K562 (cell line): ENCODE data around the gene AIPL1. TPM values are rescaled to one million over a fixed set of nuclear protein-coding genes. Genes with fewer than 3 reads are reported as not detected.

ENCODE experiments used
- ATAC-seq: fragments of 200-7000 bp; cut with Tn5 transposase; 3 replicates; pipeline ENCODE4 v1.9.1; 2020; ENCODE audit warnings: moderate library complexity
- BruUV-seq: library from RNA; stranded (reverse); fragments of 400-500 nt; replicated peaks from 2 replicates; lab custom pipeline; 2021; lab: Mats Ljungman, UMichigan
- CTCF ChIA-PET: fragments of 300-600 bp; formaldehyde crosslinking; extraction: SDS; loops from one replicate; lab custom pipeline; 2021; ENCODE audit warnings: low intra/inter-chr PET ratio; lab: Yijun Ruan, JAX
- POLR2A ChIA-PET: fragments of 300-600, 350-650 bp; sonication (Branson Sonifier 250); formaldehyde crosslinking; extraction: SDS; loops from one replicate; lab custom pipeline; 2021; ENCODE audit warnings: antibody characterized with exemption, inconsistent platforms; lab: Yijun Ruan, JAX
- DNase-seq, 4 experiments: peaks; one replicate each; pipeline versions ENCODE4 v3.0.0 to v3.0.0-alpha.2; 2011 to 2018; ENCODE audit warnings: low spot score in 3 of 4, mixed read lengths in 3 of 4; ENCODE audit errors: extremely low read depth in 1 of 4
- FAIRE-seq: peaks from 2 replicates; lab custom pipeline; 2011; peaks lifted over from hg19 to GRCh38; lab: Jason Lieb, UNC
- H2AFZ ChIP-seq: 2 replicates; pipeline ENCODE4 v1.6.0; 2011; ENCODE audit warnings: low read depth, low read length, control low read depth, inconsistent platforms
- H3K27ac ChIP-seq: fragments of 200-600 bp; 3 replicates; pipeline ENCODE4 v1.8.0; 2011; ENCODE audit warnings: low read depth, mild to moderate bottlenecking, control low read depth, inconsistent platforms, low read length, moderate library complexity, mixed read lengths; ENCODE audit errors: extremely low read depth
- H3K27me3 ChIP-seq, 2 experiments: fragments of 300-600 bp in 1 of 2; 2 replicates in 1 of 2; 3 replicates in 1 of 2; pipeline versions ENCODE4 v1.6.0 to v1.8.0; 2011; ENCODE audit warnings: inconsistent platforms in 2 of 2, low read length in 2 of 2, mild to moderate bottlenecking in 1 of 2, mixed read lengths in 1 of 2, moderate library complexity in 1 of 2; ENCODE audit not compliant: control insufficient read depth in 2 of 2, insufficient read depth in 2 of 2
- H3K36me3 ChIP-seq: fragments of 300-600 bp; 3 replicates; pipeline ENCODE4 v1.8.0; 2011; ENCODE audit warnings: mild to moderate bottlenecking, low read length, inconsistent platforms; ENCODE audit not compliant: control insufficient read depth, insufficient read depth
- H3K4me1 ChIP-seq, 2 experiments: fragments of 200-600 bp in 1 of 2; replicated peaks in 1 of 2; 2 replicates in 1 of 2; 3 replicates in 1 of 2; pipeline versions ENCODE4 v1.5.1 to v1.8.0; 2011; ENCODE audit warnings: inconsistent platforms in 2 of 2, low read length in 2 of 2, mild to moderate bottlenecking in 1 of 2, mixed read lengths in 1 of 2, moderate library complexity in 1 of 2; ENCODE audit not compliant: control insufficient read depth in 2 of 2, insufficient read depth in 2 of 2
- H3K4me2 ChIP-seq: 2 replicates; pipeline ENCODE4 v1.6.1; 2011; ENCODE audit warnings: low read length, control low read depth, inconsistent platforms, mixed read lengths; ENCODE audit not compliant: insufficient read depth
- H3K4me3 ChIP-seq: fragments of 200-600 bp; sonication (generic), shearing (Covaris generic); 2 replicates; pipeline ENCODE4 v1.5.1; 2016; ENCODE audit warnings: control low read depth, inconsistent platforms
- H3K79me2 ChIP-seq: fragments of 200-600 bp; 3 replicates; pipeline ENCODE4 v1.8.0; 2011; ENCODE audit warnings: low read length, inconsistent platforms; ENCODE audit not compliant: control insufficient read depth, insufficient read depth
- H3K9ac ChIP-seq, 2 experiments: 2 replicates each; pipeline versions ENCODE4 v1.6.0 to v1.6.1; 2011; ENCODE audit warnings: low read depth in 2 of 2, low read length in 2 of 2, control low read depth in 1 of 2, inconsistent platforms in 1 of 2, mild to moderate bottlenecking in 1 of 2, mixed read lengths in 1 of 2; ENCODE audit not compliant: insufficient read depth in 1 of 2
- H3K9me1 ChIP-seq: one replicate; pipeline ENCODE4 v1.6.0; 2011; ENCODE audit warnings: inconsistent platforms, mild to moderate bottlenecking, low read length, moderate library complexity; ENCODE audit not compliant: control insufficient read depth, insufficient read depth
- H3K9me3 ChIP-seq: replicated peaks from 2 replicates; pipeline ENCODE4 v1.5.1; 2011; ENCODE audit warnings: low read depth, low read length, inconsistent platforms; ENCODE audit not compliant: control insufficient read depth, insufficient read depth
- H4K20me1 ChIP-seq: replicated peaks from 2 replicates; pipeline ENCODE4 v1.6.1; 2011; ENCODE audit warnings: low read length, inconsistent platforms, mixed read lengths; ENCODE audit not compliant: control insufficient read depth, insufficient read depth
- ERF ChIP-seq: fragments of 450-650 bp; formaldehyde crosslinking; IDR thresholded peaks from 2 replicates; pipeline ENCODE4 v1.4.0; 2020; ENCODE audit warnings: mild to moderate bottlenecking, mixed read lengths
- ETV5 ChIP-seq: sonication (generic); formaldehyde crosslinking; IDR thresholded peaks from 2 replicates; pipeline ENCODE4 v1.4.0; 2020; ENCODE audit warnings: low read depth, mild to moderate bottlenecking, missing genetic modification reagents
- FOSL1 ChIP-seq: fragments of 200-800 bp; sonication (Bioruptor generic); conservative IDR thresholded peaks from 2 replicates; pipeline ENCODE4 v1.6.1; 2016; ENCODE audit warnings: missing genetic modification characterization, missing compliant biosample characterization
- GABPA ChIP-seq: fragments of 200-800 bp; sonication (Bioruptor generic); conservative IDR thresholded peaks from 2 replicates; pipeline ENCODE4 v1.6.1; 2016; ENCODE audit warnings: low read depth, missing genetic modification characterization, missing compliant biosample characterization
- HNRNPH1 ChIP-seq: fragments of 200-400 bp; formaldehyde crosslinking; optimal IDR thresholded peaks from 2 replicates; pipeline ENCODE3; 2017; ENCODE audit warnings: low read depth, mild to moderate bottlenecking, low read length, moderate library complexity
- KAT7 ChIP-seq: sonication (generic); formaldehyde crosslinking; IDR thresholded peaks from 2 replicates; pipeline ENCODE4 v1.8.0; 2022; ENCODE audit warnings: missing genetic modification reagents, mild to moderate bottlenecking, borderline replicate concordance
- L3MBTL2 ChIP-seq: fragments of 450-650 bp; IDR thresholded peaks from 2 replicates; pipeline ENCODE4 v1.6.1; 2016; ENCODE audit warnings: mild to moderate bottlenecking, moderate library complexity
- LCOR ChIP-seq: sonication (generic); formaldehyde crosslinking; IDR thresholded peaks from 2 replicates; pipeline ENCODE4 v1.8.0; 2022; ENCODE audit warnings: mild to moderate bottlenecking, missing genetic modification reagents
- PTTG1 ChIP-seq: fragments of 450-650 bp; IDR thresholded peaks from 2 replicates; pipeline ENCODE4 v1.6.1; 2016; ENCODE audit warnings: low read depth, mild to moderate bottlenecking, missing genetic modification characterization, missing compliant biosample characterization
- SIX5 ChIP-seq, 2 experiments: IDR thresholded peaks; 2 replicates each; pipeline ENCODE4 v1.6.1; 2011; ENCODE audit warnings: low read length in 2 of 2, borderline replicate concordance in 1 of 2, low read depth in 1 of 2, mild to moderate bottlenecking in 1 of 2, moderate library complexity in 1 of 2; ENCODE audit not compliant: insufficient read depth in 1 of 2
- SMARCA4 ChIP-seq: fragments of 450-650 bp; IDR thresholded peaks from 2 replicates; pipeline ENCODE4 v1.6.1; 2016
- SREBF2 ChIP-seq: sonication (generic); formaldehyde crosslinking; IDR thresholded peaks from 2 replicates; pipeline ENCODE4 v1.4.0; 2020; ENCODE audit warnings: mild to moderate bottlenecking, missing genetic modification reagents
- WHSC1 ChIP-seq: IDR thresholded peaks from one replicate; pipeline ENCODE4 v1.6.1; 2012; ENCODE audit warnings: low read length, control low read depth, inconsistent platforms
- ZNF239 ChIP-seq: fragments of 250-450 bp; sonication (Bioruptor Pico); IDR thresholded peaks from 2 replicates; pipeline ENCODE4 v1.4.0; 2020; ENCODE audit warnings: mild to moderate bottlenecking
- ZNF354B ChIP-seq: fragments of 250-450 bp; sonication (Bioruptor Pico); IDR thresholded peaks from 2 replicates; pipeline ENCODE4 v1.4.0; 2020
- ZNF77 ChIP-seq: fragments of 250-450 bp; sonication (Bioruptor Pico); IDR thresholded peaks from 2 replicates; pipeline ENCODE4 v1.5.0; 2020
- WGBS: fragments of 100-300 bp; shearing (Covaris generic); methylation state at CpG from one replicate; pipeline ENCODE4 v1.1.6; 2016; ENCODE audit warnings: low coverage, mixed read lengths; ENCODE audit not compliant: insufficient coverage; ENCODE audit errors: missing lambda C conversion rate; 5-methylcytosine and 5-hydroxymethylcytosine counted together
- in situ Hi-C: fragments of 300-500 bp; cut with MboI; formaldehyde crosslinking; loops from 4 replicates; pipeline ENCODE4 v1.15.0; 2018; ENCODE audit warnings: inconsistent platforms, mixed read lengths
- intact Hi-C: fragments of 100-400 bp; cut with micrococcal nuclease; formaldehyde crosslinking; loops from 2 replicates; pipeline ENCODE4 v1.14.2; 2022
- polyA plus RNA-seq, 8 experiments: library from polyadenylated mRNA; depleted of rRNA in 4 of 8; stranded (reverse) in 5 of 8; unstranded in 3 of 8; fragments of >200 nt; fragmentation: Nextera tagmentation in 2 of 8; fragmentation: Illumina TruSeq in 1 of 8; extraction: Ambion mirVana in 2 of 8; extraction: Trizol in 1 of 8; gene quantifications; 2 replicates each; pipeline versions ENCODE4 v1.2.1 to v1.2.3, GENCODE V29; 2011 to 2014; ENCODE audit warnings: inconsistent platforms in 1 of 8, missing spikeins in 1 of 8
- total RNA-seq, 7 experiments: library from RNA; depleted of rRNA in 6 of 7; stranded (reverse); fragments of >200 nt in 6 of 7; fragmentation: Illumina TruSeq in 2 of 7; extraction: Trizol in 2 of 7; gene quantifications; 2 replicates each; pipeline versions ENCODE4 v1.2.1 to v1.2.3, GENCODE V29; 2011 to 2021; ENCODE audit warnings: low replicate concordance in 1 of 7

AIPL1 gene
- total and polyA plus RNA-seq, 9 of the 15 experiments (the other 6 are each of a cell fraction or from before 2014, with no cell fraction given): not detected

DNA sequence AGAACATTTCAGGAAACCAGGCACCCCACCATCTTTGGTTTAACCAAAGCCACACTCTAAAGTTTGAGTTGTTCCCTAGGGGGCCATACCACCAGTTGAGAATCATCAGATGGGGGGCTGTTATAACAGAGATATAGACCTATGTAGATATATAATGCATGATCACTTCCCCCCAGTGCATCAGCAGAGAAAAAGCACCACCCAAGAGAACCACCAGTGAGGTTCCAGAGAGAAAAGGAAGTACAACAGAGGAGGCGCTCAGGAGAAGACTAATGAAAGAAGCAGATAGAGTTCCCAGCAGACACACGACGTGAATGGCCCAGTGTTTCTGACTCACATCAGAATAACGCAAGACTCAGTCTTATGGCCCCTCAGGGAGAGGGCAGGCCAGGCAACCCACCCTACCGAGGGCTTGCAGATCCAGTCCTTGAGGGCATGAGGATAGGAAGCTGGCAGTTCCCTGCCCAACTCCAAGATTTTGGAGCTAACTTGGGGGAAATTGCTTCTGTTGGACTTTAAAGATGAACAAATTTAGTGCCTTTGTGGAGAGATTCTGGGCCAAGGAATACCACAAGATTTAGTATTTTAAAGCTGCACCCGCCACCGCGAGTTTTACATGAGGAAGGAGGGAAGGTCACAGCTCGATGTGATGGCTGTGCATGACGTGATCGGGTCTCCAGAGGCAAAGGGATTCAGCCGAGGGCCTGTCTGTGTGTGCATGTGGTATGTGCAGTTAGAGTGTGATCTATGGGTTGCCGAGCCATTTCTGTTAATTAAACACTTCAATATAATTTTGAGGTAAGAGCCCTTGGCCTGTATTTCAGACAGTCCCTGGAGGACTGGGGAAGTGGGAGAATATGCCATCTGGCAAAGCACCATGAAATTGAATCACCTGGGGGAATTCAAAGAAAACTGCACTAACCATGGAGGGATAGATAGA lies 53.1 kb downstream of the AIPL1 start:
- H3K4me1 ChIP-seq: no peaks in the 10 kb centered on the region
- H3K9me3 ChIP-seq: no peaks in the 10 kb centered on the region
- DNase-seq: no peak
- 0% methylated on average over 11 of the region's 13 CpGs for WGBS
- no peak for FAIRE-seq
- no peaks in the 10 kb centered on the region for H3K36me3 ChIP-seq
- no peak overlapping the region for H3K4me3 ChIP-seq
- BruUV-seq: no TSS peak
- H3K9ac ChIP-seq: no peak overlapping the region
- no peak for TF ChIP-seq HNRNPH1
- no peak for TF ChIP-seq PTTG1
- no peak for TF ChIP-seq LCOR (CRISPR knock-in tag)
- TF ChIP-seq GABPA: no peak
- no peak for TF ChIP-seq ZNF239 (CRISPR knock-in tag)
- TF ChIP-seq ETV5 (CRISPR knock-in tag): no peak
- TF ChIP-seq SIX5 (IDR thresholded peaks at IDR 0.05; ENCODE audit: borderline replicate concordance in 1 of 2, insufficient read depth in 1 of 2, low read depth in 1 of 2, low read length in 2 of 2): no peak
- no peak for TF ChIP-seq WHSC1
- no peak for TF ChIP-seq KAT7 (CRISPR knock-in tag)
- no peak for TF ChIP-seq SREBF2 (CRISPR knock-in tag)
- TF ChIP-seq SMARCA4: no peak
- TF ChIP-seq L3MBTL2: no peak
- TF ChIP-seq ZNF354B: no peak
- TF ChIP-seq FOSL1: no peak
- no peak for TF ChIP-seq ZNF77
- no peak for TF ChIP-seq ERF (CRISPR knock-in tag)
- H3K79me2 ChIP-seq: no peaks in the 10 kb centered on the region
- in situ Hi-C loops: no loop called here
- no peaks in the 10 kb centered on the region for H4K20me1 ChIP-seq
- no peak overlapping the region for H2AFZ ChIP-seq
- CTCF ChIA-PET: no interaction called here
- no peak overlapping the region for H3K27ac ChIP-seq
- intact Hi-C loops: no loop called here
- H3K9me1 ChIP-seq: no peaks in the 10 kb centered on the region
- H3K4me2 ChIP-seq: no peak overlapping the region
- POLR2A ChIA-PET: interaction anchor here (0.7 kb wide), 1 partner anchor 8 kb away, joined by 3 read pairs; no protein-coding TSS in a partner anchor
- ATAC-seq: no peak
- H3K27me3 ChIP-seq: no peaks in the 10 kb centered on the region; a peak in 1 of 5 replicates
